ENCODE data around the gene SERPINE3. TPM values are rescaled to one million over a fixed set of nuclear protein-coding genes. Genes with fewer than 3 reads are reported as not detected.
A peak's percentile ranks its signal among the peaks of the same experiment; 100 is the strongest.

Gene SERPINE3
- total and polyA plus RNA-seq, 2 experiments from 2014 or later, result 0.17 to 0.31 TPM

DNA sequence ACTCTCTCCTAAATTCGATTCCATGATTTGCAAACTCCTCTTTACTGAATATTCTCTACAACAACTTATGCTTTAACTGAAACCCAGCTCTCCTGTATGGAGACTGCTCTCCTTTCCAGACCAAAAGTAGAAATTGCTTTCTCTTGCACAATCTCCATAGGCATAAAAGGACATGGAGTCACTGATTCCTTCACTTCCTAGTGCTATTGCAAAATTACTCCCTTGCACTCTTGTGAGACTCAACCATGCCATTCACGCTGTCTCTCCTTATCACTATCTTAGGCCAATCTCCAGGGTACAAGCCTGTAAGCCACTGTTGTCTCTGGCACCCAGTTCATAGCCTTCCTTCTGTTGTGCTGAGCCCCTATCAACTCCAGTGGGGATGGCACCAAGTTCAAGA lies 30.6 kb downstream of the SERPINE3 start:
- peak overlapping the region; percentile 3; the same call in 1 of the 2 replicates for H3K27ac Mint-ChIP-seq
- Histone ChIP-seq H3K4me2 (no peak overlapping the region), H3K27ac (ENCODE audit: low read depth) (0 out of 2 replicates have a peak overlapping the region, but pooled peaks have one; percentile 35)

GRCh38 chr13:51370811-51371210 lies 31.3 kb downstream of the SERPINE3 start:
- H2AFZ ChIP-seq, result no peak overlapping the region
- Mint-ChIP-seq H3K9me3 (no peaks in the 10 kb centered on the region), H3K4me3 (no peak overlapping the region), H3K27me3 (ENCODE audit: insufficient read depth, low read depth, poor library complexity) (no peaks in the 10 kb centered on the region), H3K4me1 (no peaks in the 10 kb centered on the region), H3K27ac (no peak overlapping the region), H3K36me3 (ENCODE audit: low read depth) (peaks cover 37% of the 10 kb centered on the region)
- no peaks in the 10 kb centered on the region for H4K20me1 ChIP-seq (replicated peaks; ENCODE audit: insufficient read depth)
- 0 out of 2 replicates have a peak, but pooled peaks cover 6% of the 10 kb centered on the region for H3K79me2 ChIP-seq (replicated peaks; ENCODE audit: insufficient read depth)
- 0 out of 2 replicates have a peak, but pooled peaks cover 4% of the 10 kb centered on the region for H3F3A ChIP-seq (replicated peaks; ENCODE audit: low read depth)
- no peak overlapping the region for H3K4me2 ChIP-seq
- peaks cover 56% of the 10 kb centered on the region for H3K36me3 ChIP-seq (ENCODE audit: insufficient read depth)
- H3K27ac ChIP-seq (ENCODE audit: low read depth), result no peak overlapping the region
- ATAC-seq (peak; percentile 50), DNase-seq (ENCODE audit: low spot score) (no peak)
- no peaks in the 10 kb centered on the region for H3K9me2 ChIP-seq (ENCODE audit: insufficient read depth)
- no peaks in the 10 kb centered on the region for H3K27me3 ChIP-seq (ENCODE audit: insufficient read depth)
- H3K4me3 ChIP-seq, result no peak overlapping the region
- peaks cover 12% of the 10 kb centered on the region; the same call in 1 of the 2 replicates for H3K4me1 ChIP-seq (ENCODE audit: insufficient read depth)
- TF ChIP-seq, protein P1, sequence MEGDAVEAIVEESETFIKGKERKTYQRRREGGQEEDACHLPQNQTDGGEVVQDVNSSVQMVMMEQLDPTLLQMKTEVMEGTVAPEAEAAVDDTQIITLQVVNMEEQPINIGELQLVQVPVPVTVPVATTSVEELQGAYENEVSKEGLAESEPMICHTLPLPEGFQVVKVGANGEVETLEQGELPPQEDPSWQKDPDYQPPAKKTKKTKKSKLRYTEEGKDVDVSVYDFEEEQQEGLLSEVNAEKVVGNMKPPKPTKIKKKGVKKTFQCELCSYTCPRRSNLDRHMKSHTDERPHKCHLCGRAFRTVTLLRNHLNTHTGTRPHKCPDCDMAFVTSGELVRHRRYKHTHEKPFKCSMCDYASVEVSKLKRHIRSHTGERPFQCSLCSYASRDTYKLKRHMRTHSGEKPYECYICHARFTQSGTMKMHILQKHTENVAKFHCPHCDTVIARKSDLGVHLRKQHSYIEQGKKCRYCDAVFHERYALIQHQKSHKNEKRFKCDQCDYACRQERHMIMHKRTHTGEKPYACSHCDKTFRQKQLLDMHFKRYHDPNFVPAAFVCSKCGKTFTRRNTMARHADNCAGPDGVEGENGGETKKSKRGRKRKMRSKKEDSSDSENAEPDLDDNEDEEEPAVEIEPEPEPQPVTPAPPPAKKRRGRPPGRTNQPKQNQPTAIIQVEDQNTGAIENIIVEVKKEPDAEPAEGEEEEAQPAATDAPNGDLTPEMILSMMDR (conservative IDR thresholded peaks at IDR 0.05; ENCODE audit: low read depth in 2 of 2), result no peak
- no peak for TF ChIP-seq STAT1 (IDR thresholded peaks at IDR 0.05; ENCODE audit: unreplicated experiment)
- no peak for TF ChIP-seq JUNB (IDR thresholded peaks at IDR 0.05; ENCODE audit: unreplicated experiment)
- no peak for TF ChIP-seq ETS1 (IDR thresholded peaks at IDR 0.05)
- TF ChIP-seq, protein P2, sequence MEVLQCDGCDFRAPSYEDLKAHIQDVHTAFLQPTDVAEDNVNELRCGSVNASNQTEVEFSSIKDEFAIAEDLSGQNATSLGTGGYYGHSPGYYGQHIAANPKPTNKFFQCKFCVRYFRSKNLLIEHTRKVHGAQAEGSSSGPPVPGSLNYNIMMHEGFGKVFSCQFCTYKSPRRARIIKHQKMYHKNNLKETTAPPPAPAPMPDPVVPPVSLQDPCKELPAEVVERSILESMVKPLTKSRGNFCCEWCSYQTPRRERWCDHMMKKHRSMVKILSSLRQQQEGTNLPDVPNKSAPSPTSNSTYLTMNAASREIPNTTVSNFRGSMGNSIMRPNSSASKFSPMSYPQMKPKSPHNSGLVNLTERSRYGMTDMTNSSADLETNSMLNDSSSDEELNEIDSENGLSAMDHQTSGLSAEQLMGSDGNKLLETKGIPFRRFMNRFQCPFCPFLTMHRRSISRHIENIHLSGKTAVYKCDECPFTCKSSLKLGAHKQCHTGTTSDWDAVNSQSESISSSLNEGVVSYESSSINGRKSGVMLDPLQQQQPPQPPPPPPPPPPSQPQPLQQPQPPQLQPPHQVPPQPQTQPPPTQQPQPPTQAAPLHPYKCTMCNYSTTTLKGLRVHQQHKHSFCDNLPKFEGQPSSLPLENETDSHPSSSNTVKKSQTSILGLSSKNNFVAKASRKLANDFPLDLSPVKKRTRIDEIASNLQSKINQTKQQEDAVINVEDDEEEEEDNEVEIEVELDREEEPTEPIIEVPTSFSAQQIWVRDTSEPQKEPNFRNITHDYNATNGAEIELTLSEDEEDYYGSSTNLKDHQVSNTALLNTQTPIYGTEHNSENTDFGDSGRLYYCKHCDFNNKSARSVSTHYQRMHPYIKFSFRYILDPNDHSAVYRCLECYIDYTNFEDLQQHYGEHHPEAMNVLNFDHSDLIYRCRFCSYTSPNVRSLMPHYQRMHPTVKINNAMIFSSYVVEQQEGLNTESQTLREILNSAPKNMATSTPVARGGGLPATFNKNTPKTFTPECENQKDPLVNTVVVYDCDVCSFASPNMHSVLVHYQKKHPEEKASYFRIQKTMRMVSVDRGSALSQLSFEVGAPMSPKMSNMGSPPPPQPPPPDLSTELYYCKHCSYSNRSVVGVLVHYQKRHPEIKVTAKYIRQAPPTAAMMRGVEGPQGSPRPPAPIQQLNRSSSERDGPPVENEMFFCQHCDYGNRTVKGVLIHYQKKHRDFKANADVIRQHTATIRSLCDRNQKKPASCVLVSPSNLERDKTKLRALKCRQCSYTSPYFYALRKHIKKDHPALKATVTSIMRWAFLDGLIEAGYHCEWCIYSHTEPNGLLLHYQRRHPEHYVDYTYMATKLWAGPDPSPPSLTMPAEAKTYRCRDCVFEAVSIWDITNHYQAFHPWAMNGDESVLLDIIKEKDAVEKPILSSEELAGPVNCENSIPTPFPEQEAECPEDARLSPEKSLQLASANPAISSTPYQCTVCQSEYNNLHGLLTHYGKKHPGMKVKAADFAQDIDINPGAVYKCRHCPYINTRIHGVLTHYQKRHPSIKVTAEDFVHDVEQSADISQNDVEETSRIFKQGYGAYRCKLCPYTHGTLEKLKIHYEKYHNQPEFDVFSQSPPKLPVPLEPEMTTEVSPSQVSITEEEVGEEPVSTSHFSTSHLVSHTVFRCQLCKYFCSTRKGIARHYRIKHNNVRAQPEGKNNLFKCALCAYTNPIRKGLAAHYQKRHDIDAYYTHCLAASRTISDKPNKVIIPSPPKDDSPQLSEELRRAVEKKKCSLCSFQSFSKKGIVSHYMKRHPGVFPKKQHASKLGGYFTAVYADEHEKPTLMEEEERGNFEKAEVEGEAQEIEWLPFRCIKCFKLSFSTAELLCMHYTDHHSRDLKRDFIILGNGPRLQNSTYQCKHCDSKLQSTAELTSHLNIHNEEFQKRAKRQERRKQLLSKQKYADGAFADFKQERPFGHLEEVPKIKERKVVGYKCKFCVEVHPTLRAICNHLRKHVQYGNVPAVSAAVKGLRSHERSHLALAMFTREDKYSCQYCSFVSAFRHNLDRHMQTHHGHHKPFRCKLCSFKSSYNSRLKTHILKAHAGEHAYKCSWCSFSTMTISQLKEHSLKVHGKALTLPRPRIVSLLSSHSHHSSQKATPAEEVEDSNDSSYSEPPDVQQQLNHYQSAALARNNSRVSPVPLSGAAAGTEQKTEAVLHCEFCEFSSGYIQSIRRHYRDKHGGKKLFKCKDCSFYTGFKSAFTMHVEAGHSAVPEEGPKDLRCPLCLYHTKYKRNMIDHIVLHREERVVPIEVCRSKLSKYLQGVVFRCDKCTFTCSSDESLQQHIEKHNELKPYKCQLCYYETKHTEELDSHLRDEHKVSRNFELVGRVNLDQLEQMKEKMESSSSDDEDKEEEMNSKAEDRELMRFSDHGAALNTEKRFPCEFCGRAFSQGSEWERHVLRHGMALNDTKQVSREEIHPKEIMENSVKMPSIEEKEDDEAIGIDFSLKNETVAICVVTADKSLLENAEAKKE (CRISPR knock-in tag; IDR thresholded peaks at IDR 0.05), result no peak
- TF ChIP-seq ZNF331 (CRISPR knock-in tag; IDR thresholded peaks at IDR 0.05; ENCODE audit: low read depth), result no peak
- TF ChIP-seq ZNF114 (CRISPR knock-in tag; IDR thresholded peaks at IDR 0.05), result no peak

More for the DNA sequence above, 30.6 kb downstream of the SERPINE3 start:
- ATAC-seq, result no peak
- no peaks in the 10 kb centered on the region for H4K20me1 ChIP-seq (replicated peaks; ENCODE audit: insufficient read depth)
- Mint-ChIP-seq H3K36me3 (ENCODE audit: low read depth) (peaks cover 34% of the 10 kb centered on the region), H3K4me3 (no peak overlapping the region), H3K9me3 (no peaks in the 10 kb centered on the region), H3K27me3 (ENCODE audit: insufficient read depth, low read depth, poor library complexity) (no peaks in the 10 kb centered on the region), H3K4me1 (no peaks in the 10 kb centered on the region)
- peaks cover 12% of the 10 kb centered on the region; the same call in 1 of the 2 replicates for H3K4me1 ChIP-seq (ENCODE audit: insufficient read depth)
- H3K79me2 ChIP-seq (replicated peaks; ENCODE audit: insufficient read depth), result 0 out of 2 replicates have a peak, but pooled peaks cover 6% of the 10 kb centered on the region
- H3K9me2 ChIP-seq (ENCODE audit: insufficient read depth), result no peaks in the 10 kb centered on the region
- DNase-seq (ENCODE audit: low spot score), result no peak
- 0 out of 2 replicates have a peak, but pooled peaks cover 4% of the 10 kb centered on the region for H3F3A ChIP-seq (replicated peaks; ENCODE audit: low read depth)
- no peak overlapping the region for H2AFZ ChIP-seq
- H3K4me3 ChIP-seq, result no peak overlapping the region
- H3K27me3 ChIP-seq (ENCODE audit: insufficient read depth), result no peaks in the 10 kb centered on the region
- TF ChIP-seq, protein P1 (conservative IDR thresholded peaks at IDR 0.05; ENCODE audit: low read depth in 2 of 2), result no peak
- no peak for TF ChIP-seq JUNB (IDR thresholded peaks at IDR 0.05; ENCODE audit: unreplicated experiment)
- TF ChIP-seq NANOG (IDR thresholded peaks at IDR 0.05; ENCODE audit: borderline replicate concordance), result no peak
- no peak for TF ChIP-seq CREB1 (CRISPR knock-in tag; IDR thresholded peaks at IDR 0.05; ENCODE audit: low read depth)
- H3K36me3 ChIP-seq (ENCODE audit: insufficient read depth), result peaks cover 57% of the 10 kb centered on the region
